ENCODE results near the gene SSC5D. TPM values are rescaled to one million over a fixed set of nuclear protein-coding genes. Genes with fewer than 3 reads are reported as not detected.

The SSC5D gene
- total RNA-seq, 1 donor from 2014 or later = 0.20 TPM

- ATAC-seq (ENCODE audit: low read depth) = no peak
Observed at GRCh38 chr19:55566823-55567222, 78.6 kb downstream of the SSC5D start.

GRCh38 chr19:55567708-55568328, 79.6 kb downstream of the SSC5D start:
- CTCF ChIA-PET = no interaction called here
- H3K27me3 Mint-ChIP-seq = peaks cover 5% of the 10 kb centered on the region

More at GRCh38 chr19:55566823-55567222, 78.6 kb downstream of the SSC5D start:
- H3K27ac Mint-ChIP-seq = no peak overlapping the region
- no peaks in the 10 kb centered on the region for H3K36me3 Mint-ChIP-seq (ENCODE audit: low read depth)
- H3K9me3 Mint-ChIP-seq = no peaks in the 10 kb centered on the region
- no peaks in the 10 kb centered on the region for H3K4me1 Mint-ChIP-seq
- ChIA-PET POLR2A (no interaction called here), CTCF (no interaction called here)
- no peak for DNase-seq
- intact Hi-C loops (cut with micrococcal nuclease) = no loop called here
- no peak overlapping the region for H3K4me3 Mint-ChIP-seq
- no peak for TF ChIP-seq CTCF (IDR thresholded peaks at IDR 0.05)
- H3K27me3 Mint-ChIP-seq = peaks cover 5% of the 10 kb centered on the region

More at GRCh38 chr19:55567708-55568328, 79.6 kb downstream of the SSC5D start:
- no peak for DNase-seq
- intact Hi-C loops (cut with micrococcal nuclease) = no loop called here
- no peaks in the 10 kb centered on the region for H3K9me3 Mint-ChIP-seq
- no peak overlapping the region for H3K4me3 Mint-ChIP-seq
- no peak for TF ChIP-seq CTCF (IDR thresholded peaks at IDR 0.05)
- POLR2A ChIA-PET = no interaction called here
- no peak for ATAC-seq (ENCODE audit: low read depth)
- no peaks in the 10 kb centered on the region for H3K36me3 Mint-ChIP-seq (ENCODE audit: low read depth)
- H3K27ac Mint-ChIP-seq = no peak overlapping the region
- H3K4me1 Mint-ChIP-seq = no peaks in the 10 kb centered on the region

Other genes starting within 250 kb of the SSC5D start
- gene PPP6R1, start 229.4 kb upstream of the SSC5D start, total RNA-seq = 203 and 220 TPM in 2 replicates
- 32.2 and 32.9 TPM in 2 replicates for gene HSPBP1, start 208.3 kb upstream of the SSC5D start, total RNA-seq
- 1.3 and 2.7 TPM in 2 replicates for gene BRSK1, start 204.4 kb upstream of the SSC5D start, total RNA-seq
- gene TMEM150B, start 163.1 kb upstream of the SSC5D start, total RNA-seq = not detected in 2 replicates
- gene KMT5C, start 148.6 kb upstream of the SSC5D start, total RNA-seq = 7.2 and 8.1 TPM in 2 replicates
- gene COX6B2, start 133.7 kb upstream of the SSC5D start, total RNA-seq = not detected in 2 replicates
- gene GARIN5B, start 125.2 kb upstream of the SSC5D start, total RNA-seq = not detected in 2 replicates
- gene IL11, start 118.0 kb upstream of the SSC5D start, total RNA-seq = not detected in 2 replicates
- gene TMEM190, start 111.6 kb upstream of the SSC5D start, total RNA-seq = not detected in 2 replicates
- gene TMEM238, start 104.1 kb upstream of the SSC5D start, total RNA-seq = 3.8 and 4.9 TPM in 2 replicates
- 3,790 and 4,042 TPM in 2 replicates for gene RPL28, start 102.5 kb upstream of the SSC5D start, total RNA-seq
- gene UBE2S, start 80.6 kb upstream of the SSC5D start, total RNA-seq = 29.6 and 34.6 TPM in 2 replicates
- not detected in 2 replicates for gene SHISA7, start 45.1 kb upstream of the SSC5D start, total RNA-seq
- 28.7 and 29.0 TPM in 2 replicates for gene ISOC2, start 26.8 kb upstream of the SSC5D start, total RNA-seq
- gene C19orf85, start 23.7 kb upstream of the SSC5D start, total RNA-seq = not detected in 2 replicates
- gene ZNF628, start 11.8 kb upstream of the SSC5D start, total RNA-seq = 10.4 and 12.7 TPM in 2 replicates
- 10.9 and 13.8 TPM in 2 replicates for gene NAT14, start 3.2 kb upstream of the SSC5D start, total RNA-seq
- gene SBK2, start 48.7 kb downstream of the SSC5D start, total RNA-seq = not detected in 2 replicates
- not detected in 2 replicates for gene SBK3, start 57.1 kb downstream of the SSC5D start, total RNA-seq
- 10.3 and 10.9 TPM in 2 replicates for gene ZNF579, start 92.4 kb downstream of the SSC5D start, total RNA-seq
- 17.5 and 21.2 TPM in 2 replicates for gene FIZ1, start 111.1 kb downstream of the SSC5D start, total RNA-seq
- 12.6 and 16.1 TPM in 2 replicates for gene ZNF524, start 111.9 kb downstream of the SSC5D start, total RNA-seq
- 17.2 and 18.9 TPM in 2 replicates for gene ZNF865, start 117.2 kb downstream of the SSC5D start, total RNA-seq
- gene ZNF784, start 136.1 kb downstream of the SSC5D start, total RNA-seq = 8.7 and 8.9 TPM in 2 replicates
- 55.0 and 81.2 TPM in 2 replicates for gene ZNF580, start 152.6 kb downstream of the SSC5D start, total RNA-seq
- gene ZNF581, start 155.2 kb downstream of the SSC5D start, total RNA-seq = 42.7 and 46.5 TPM in 2 replicates
- 14.0 and 14.4 TPM in 2 replicates for gene CCDC106, start 159.8 kb downstream of the SSC5D start, total RNA-seq
- gene U2AF2, start 166.6 kb downstream of the SSC5D start, total RNA-seq = 256 and 273 TPM in 2 replicates
- 56.6 and 65.2 TPM in 2 replicates for gene EPN1, start 186.8 kb downstream of the SSC5D start, total RNA-seq
- not detected in 2 replicates for gene NLRP9, start 250.0 kb downstream of the SSC5D start, total RNA-seq